Esophagus squamous epithelium (tissue), 5 donors: ENCODE measurements around the gene XRCC3. TPM values are rescaled to one million over a fixed set of nuclear protein-coding genes. Genes with fewer than 3 reads are reported as not detected.

ENCODE experiments used
- DNase-seq: peaks from one replicate; lab custom pipeline; 2025; lab: John Stamatoyannopoulos, UW
- H3K27ac ChIP-seq, 4 donors: fragments of 200-600 bp; sonication (generic); one replicate each; pipeline ENCODE4 v1.5.1; 2016 to 2019; ENCODE audit warnings: mild to moderate bottlenecking in 1 of 4
- H3K27me3 ChIP-seq, 4 donors: fragments of 200-600 bp; sonication (generic); 1 replicate in 3 of 4; 2 replicates in 1 of 4; pipeline versions ENCODE4 v1.5.1 to v1.6.0; 2017 to 2021; ENCODE audit warnings: antibody characterized with exemption in 1 of 4
- H3K36me3 ChIP-seq, 3 donors: fragments of 200-600 bp; sonication (generic); one replicate each; pipeline ENCODE4 v1.5.1; 2016 to 2019
- H3K4me1 ChIP-seq, 3 donors: fragments of 200-600 bp; sonication (generic); one replicate each; pipeline ENCODE4 v1.5.1; 2017 to 2019
- H3K4me3 ChIP-seq, 4 donors: fragments of 200-600 bp; sonication (generic); 1 replicate in 3 of 4; 2 replicates in 1 of 4; pipeline ENCODE4 v1.5.1; 2016 to 2019; ENCODE audit warnings: mild to moderate bottlenecking in 2 of 4, moderate library complexity in 1 of 4
- H3K9me3 ChIP-seq, 3 donors: fragments of 200-600 bp; sonication (generic); one replicate each; pipeline ENCODE4 v1.5.1; 2016 to 2019
- CTCF ChIP-seq, 6 experiments: fragments of 450-650 bp in 4 of 6; fragments of 200-600 bp in 2 of 6; sonication (generic) in 2 of 6; IDR thresholded peaks; one replicate each; pipeline ENCODE4 v1.5.1; 2016 to 2019; ENCODE audit warnings: antibody characterized with exemption in 6 of 6, mild to moderate bottlenecking in 4 of 6, moderate library complexity in 4 of 6
- POLR2A ChIP-seq, 4 donors: fragments of 450-650 bp; IDR thresholded peaks; one replicate each; pipeline ENCODE4 v1.6.1; 2017; ENCODE audit warnings: antibody characterized with exemption in 4 of 4, mild to moderate bottlenecking in 4 of 4, moderate library complexity in 3 of 4
- WGBS, 2 donors: methylation state at CpG; one replicate each; pipeline ENCODE4 v1.1.5; 2018; 5-methylcytosine and 5-hydroxymethylcytosine counted together
- intact Hi-C: fragments of 100-400 bp; cut with DNase I; formaldehyde crosslinking; loops from one replicate; pipeline ENCODE4 v1.15.0; 2022
- total RNA-seq, 4 donors: library from RNA; depleted of rRNA; stranded (reverse); fragments of >200 nt; gene quantifications; one replicate each; pipeline ENCODE4 v1.1.0, GENCODE V29; 2016
- donor health status: DM: yes; HTN: yes; CAD: no.

XRCC3 gene
- total RNA-seq, 4 donors from 2014 or later: 10.9 to 17.8 (median 12.6) TPM

GRCh38 chr14:103699261-103699661 lies 16.0 kb downstream of the XRCC3 start:
- Histone ChIP-seq H3K27me3 (no peaks in the 10 kb centered on the region), H3K9me3 (no peaks in the 10 kb centered on the region), H3K4me3 (no peak overlapping the region), H3K36me3 (peaks cover 30 to 87% (median 37%) of the 10 kb centered on the region in 3 donors), H3K27ac (peak overlapping the region in 3 of 4 donors; percentile 71 to 84 (median 78)), H3K4me1 (peaks cover 34 to 94% (median 39%) of the 10 kb centered on the region in 3 donors)
- no peak for DNase-seq
- 84 to 88% methylated on average over 4 to 8 of the region's 17 CpGs for WGBS, 2 donors
- no peak for TF ChIP-seq CTCF (IDR thresholded peaks at IDR 0.05)
- TF ChIP-seq POLR2A (IDR thresholded peaks at IDR 0.05): no peak
- intact Hi-C loops: loop anchor here (10.0 kb wide), 1 partner anchor 124 kb away; no protein-coding TSS in a partner anchor

- H3K4me3 ChIP-seq: no peak overlapping the region
- no peaks in the 10 kb centered on the region for H3K27me3 ChIP-seq
- TF ChIP-seq CTCF (IDR thresholded peaks at IDR 0.05) (no peak), POLR2A (IDR thresholded peaks at IDR 0.05) (no peak)
- no peaks in the 10 kb centered on the region for H3K9me3 ChIP-seq
- peaks cover 35 to 87% (median 44%) of the 10 kb centered on the region in 3 donors for H3K36me3 ChIP-seq
- peak overlapping the region; percentile 68 to 84 (median 74) for H3K27ac ChIP-seq
- 35 to 50% methylated on average over 9 to 12 of the region's 33 CpGs for WGBS, 2 donors
- intact Hi-C loops: loop anchor here (10.0 kb wide), 1 partner anchor 124 kb away; no protein-coding TSS in a partner anchor
- H3K4me1 ChIP-seq: peaks cover 34 to 94% (median 45%) of the 10 kb centered on the region in 3 donors
- DNase-seq: no peak
Measured at GRCh38 chr14:103698380-103699260, 16.6 kb downstream of the XRCC3 start.

GRCh38 chr14:103697603-103698379 lies 17.5 kb downstream of the XRCC3 start:
- intact Hi-C loops: loop anchor here (10.0 kb wide), 1 partner anchor 123 kb away; no protein-coding TSS in a partner anchor
- no peaks in the 10 kb centered on the region for H3K27me3 ChIP-seq
- H3K27ac ChIP-seq: peak overlapping the region; percentile 68 to 84 (median 74)
- H3K4me1 ChIP-seq: peaks cover 34 to 94% (median 53%) of the 10 kb centered on the region in 3 donors
- 77 to 85% methylated on average over 5 to 6 of the region's 14 CpGs for WGBS, 2 donors
- no peak overlapping the region for H3K4me3 ChIP-seq
- no peaks in the 10 kb centered on the region for H3K9me3 ChIP-seq
- TF ChIP-seq CTCF (IDR thresholded peaks at IDR 0.05): no peak
- no peak for TF ChIP-seq POLR2A (IDR thresholded peaks at IDR 0.05)
- peaks cover 33 to 87% (median 46%) of the 10 kb centered on the region in 3 donors for H3K36me3 ChIP-seq
- DNase-seq: no peak

GRCh38 chr14:103697206-103697602 lies 18.0 kb downstream of the XRCC3 start:
- 30 to 52% methylated on average over 3 of the region's 3 CpGs for WGBS, 2 donors
- intact Hi-C loops: loop anchor here (10.0 kb wide), 1 partner anchor 122 kb away; no protein-coding TSS in a partner anchor
- H3K9me3 ChIP-seq: no peaks in the 10 kb centered on the region
- peaks cover 38 to 94% (median 53%) of the 10 kb centered on the region in 3 donors for H3K4me1 ChIP-seq
- peaks cover 32 to 87% (median 44%) of the 10 kb centered on the region in 3 donors for H3K36me3 ChIP-seq
- H3K27me3 ChIP-seq: no peaks in the 10 kb centered on the region
- H3K27ac ChIP-seq: peak overlapping the region in 3 of 4 donors; percentile 68 to 84 (median 78)
- no peak for TF ChIP-seq CTCF (IDR thresholded peaks at IDR 0.05)
- no peak for TF ChIP-seq POLR2A (IDR thresholded peaks at IDR 0.05)
- DNase-seq: no peak
- no peak overlapping the region for H3K4me3 ChIP-seq
